ENCODE data around the gene NECTIN1. TPM values are rescaled to one million over a fixed set of nuclear protein-coding genes. Genes with fewer than 3 reads are reported as not detected.
A peak's percentile ranks its signal among the peaks of the same experiment; 100 is the strongest.

Gene NECTIN1
- total and polyA plus RNA-seq, 4 donors = 4.7 to 18.3 (median 7.3) TPM

GRCh38 chr11:119726585-119727522 lies 2.1 kb downstream of the NECTIN1 start:
- TF ChIP-seq CTCF (IDR thresholded peaks at IDR 0.05; ENCODE audit: control extremely low read depth, extremely low read depth) = no peak
- peak in 2 of 3 donors; percentile 35 to 45 for DNase-seq
- no peaks in the 10 kb centered on the region for H3K36me3 ChIP-seq (ENCODE audit: control insufficient read depth in 4 of 4, insufficient read depth in 4 of 4, low read length in 4 of 4)
- H3K4me1 ChIP-seq (ENCODE audit: control insufficient read depth in 5 of 5, insufficient read depth in 5 of 5, low read length in 5 of 5) = peaks cover 0 to 31% (median 7%) of the 10 kb centered on the region in 5 donors
- peak overlapping the region in 1 of 2 donors; percentile 16 for H3K9ac ChIP-seq (ENCODE audit: insufficient read depth in 1 of 2, low read length in 2 of 2)
- no peak for ATAC-seq (ENCODE audit: insufficient read depth, low FRiP score)
- H3K4me3 ChIP-seq = peak overlapping the region; percentile 55
- WGBS, 2 donors = 18 to 24% methylated on average over 21 of the region's 21 CpGs
- peaks cover 0 to 3% (median 0%) of the 10 kb centered on the region in 3 donors for H3K27me3 ChIP-seq (ENCODE audit: control insufficient read depth in 3 of 3, insufficient read depth in 3 of 3, low read length in 2 of 3)
- H3K9me3 ChIP-seq (ENCODE audit: control insufficient read depth in 4 of 4, insufficient read depth in 3 of 4, low read length in 3 of 4) = no peaks in the 10 kb centered on the region
- H3K27ac ChIP-seq (ENCODE audit: low read depth in 1 of 2, low read length in 1 of 2) = no peak overlapping the region

GRCh38 chr11:119726150-119726553 lies 2.8 kb downstream of the NECTIN1 start:
- 66 to 87% methylated on average over 6 of the region's 6 CpGs for WGBS, 2 donors
- Histone ChIP-seq H3K9ac (ENCODE audit: insufficient read depth in 1 of 2, low read length in 2 of 2) (no peak overlapping the region), H3K9me3 (ENCODE audit: control insufficient read depth in 4 of 4, insufficient read depth in 3 of 4, low read length in 3 of 4) (no peaks in the 10 kb centered on the region), H3K27me3 (ENCODE audit: control insufficient read depth in 3 of 3, insufficient read depth in 3 of 3, low read length in 2 of 3) (peaks cover 0 to 3% (median 0%) of the 10 kb centered on the region in 3 donors), H3K4me3 (no peak overlapping the region), H3K4me1 (ENCODE audit: control insufficient read depth in 5 of 5, insufficient read depth in 5 of 5, low read length in 5 of 5) (peaks cover 0 to 31% (median 7%) of the 10 kb centered on the region in 5 donors), H3K27ac (ENCODE audit: low read depth in 1 of 2, low read length in 1 of 2) (no peak overlapping the region), H3K36me3 (ENCODE audit: control insufficient read depth in 4 of 4, insufficient read depth in 4 of 4, low read length in 4 of 4) (no peaks in the 10 kb centered on the region)
- DNase-seq (no peak), ATAC-seq (ENCODE audit: insufficient read depth, low FRiP score) (no peak)
- no peak for TF ChIP-seq CTCF (IDR thresholded peaks at IDR 0.05; ENCODE audit: control extremely low read depth, extremely low read depth)

GRCh38 chr11:119724956-119725355 lies 4.0 kb downstream of the NECTIN1 start:
- Histone ChIP-seq H3K36me3 (ENCODE audit: control insufficient read depth in 4 of 4, insufficient read depth in 4 of 4, low read length in 4 of 4) (no peaks in the 10 kb centered on the region), H3K4me1 (ENCODE audit: control insufficient read depth in 5 of 5, insufficient read depth in 5 of 5, low read length in 5 of 5) (peaks cover 0 to 29% (median 7%) of the 10 kb centered on the region in 5 donors), H3K27me3 (ENCODE audit: control insufficient read depth in 3 of 3, insufficient read depth in 3 of 3, low read length in 2 of 3) (peaks cover 0 to 3% (median 0%) of the 10 kb centered on the region in 3 donors), H3K27ac (ENCODE audit: low read depth in 1 of 2, low read length in 1 of 2) (no peak overlapping the region), H3K9me3 (ENCODE audit: control insufficient read depth in 4 of 4, insufficient read depth in 3 of 4, low read length in 3 of 4) (no peaks in the 10 kb centered on the region), H3K9ac (ENCODE audit: insufficient read depth in 1 of 2, low read length in 2 of 2) (no peak overlapping the region), H3K4me3 (no peak overlapping the region)
- ATAC-seq (ENCODE audit: insufficient read depth, low FRiP score) (no peak), DNase-seq (no peak)
- 95 to 97% methylated on average over 3 of the region's 3 CpGs for WGBS, 2 donors
- no peak for TF ChIP-seq CTCF (IDR thresholded peaks at IDR 0.05; ENCODE audit: control extremely low read depth, extremely low read depth)

Data from lung (tissue), 12 donors.